Panc1 (cell line): ENCODE measurements around the gene ZNF726. TPM values are rescaled to one million over a fixed set of nuclear protein-coding genes. Genes with fewer than 3 reads are reported as not detected.

Experiments
- ATAC-seq: fragments of 200-7000 bp; cut with Tn5 transposase; 2 replicates; pipeline ENCODE4 v1.9.1; 2020; ENCODE audit warnings: mild to moderate bottlenecking, moderate library complexity
- BruUV-seq: library from RNA; stranded (reverse); fragments of 400-500 nt; replicated peaks from 2 replicates; lab custom pipeline; 2021; lab: Mats Ljungman, UMichigan
- CTCF ChIA-PET: fragments of 300-600 bp; sonication (Branson Sonifier 250); formaldehyde crosslinking; loops from one replicate; lab custom pipeline; 2022; ENCODE audit warnings: antibody characterized with exemption; lab: Charles Lee
- POLR2A ChIA-PET: fragments of 300-600 bp; sonication (Branson Sonifier 250); formaldehyde crosslinking; loops from one replicate; lab custom pipeline; 2022; ENCODE audit warnings: antibody characterized with exemption; lab: Charles Lee
- DNase-seq: peaks from one replicate; pipeline ENCODE4 v3.0.0-alpha.2; 2010; ENCODE audit warnings: low read depth, low spot score
- H3K27ac ChIP-seq: 2 replicates; pipeline ENCODE4 v1.5.1; 2011; ENCODE audit warnings: mild to moderate bottlenecking, low read length, inconsistent platforms
- H3K27me3 ChIP-seq: fragments of 200-500 bp; sonication (Bioruptor generic); 2 replicates; pipeline ENCODE4 v1.6.0; 2014; ENCODE audit warnings: low read length, inconsistent platforms; ENCODE audit not compliant: control insufficient read depth, insufficient read depth
- H3K36me3 ChIP-seq: fragments of 200-500 bp; sonication (Bioruptor generic); 2 replicates; pipeline ENCODE4 v1.5.1; 2014; ENCODE audit warnings: inconsistent platforms, mild to moderate bottlenecking, low read length, moderate library complexity; ENCODE audit not compliant: control insufficient read depth, insufficient read depth
- H3K4me1 ChIP-seq: 2 replicates; pipeline ENCODE4 v1.5.1; 2011; ENCODE audit warnings: inconsistent platforms, mild to moderate bottlenecking, low read length, moderate library complexity; ENCODE audit not compliant: control insufficient read depth, insufficient read depth
- H3K4me3 ChIP-seq, 2 experiments: 2 replicates each; pipeline ENCODE4 v1.5.1; 2011 to 2012; ENCODE audit warnings: low read depth in 2 of 2, low read length in 2 of 2, mild to moderate bottlenecking in 2 of 2, inconsistent platforms in 1 of 2, moderate library complexity in 1 of 2
- H3K9me3 ChIP-seq: fragments of 200-500 bp; sonication (Bioruptor generic); 2 replicates; pipeline ENCODE4 v1.5.1; 2014; ENCODE audit warnings: low read depth, mild to moderate bottlenecking, inconsistent platforms, low read length, moderate library complexity; ENCODE audit not compliant: control insufficient read depth, insufficient read depth
- POLR2AphosphoS5 ChIP-seq: IDR thresholded peaks from 2 replicates; pipeline ENCODE4 v1.6.1; 2012; ENCODE audit warnings: mild to moderate bottlenecking, low read depth, low read length, moderate library complexity
- SIN3A ChIP-seq: IDR thresholded peaks from 2 replicates; pipeline ENCODE4 v1.6.1; 2012; ENCODE audit warnings: low read depth, mild to moderate bottlenecking, low read length, moderate library complexity, borderline replicate concordance; ENCODE audit not compliant: insufficient read depth
- TCF7L2 ChIP-seq: IDR thresholded peaks from 2 replicates; pipeline ENCODE4 v1.6.1; 2011; ENCODE audit warnings: mild to moderate bottlenecking, low read depth, low read length, inconsistent platforms
- in situ Hi-C: cut with HindIII; loops from 2 replicates; pipeline ENCODE4 v1.10.0; 2016; ENCODE audit warnings: low sequenced_read_pairs, low pct_unique_long_range_greater_than_20kb
- intact Hi-C: fragments of 100-400 bp; cut with micrococcal nuclease; formaldehyde crosslinking; loops from one replicate; pipeline ENCODE4 v1.10.0; 2022; ENCODE audit not compliant: unreplicated experiment
- total RNA-seq: library from RNA; stranded (reverse); gene quantifications from one replicate; pipeline ENCODE4 v1.2.1, GENCODE V29; 2021; ENCODE audit not compliant: unreplicated experiment
- TF ChIP-seq, protein P1 (sequence below), 2 experiments: IDR thresholded peaks; 2 replicates each; pipeline ENCODE4 v1.6.1; 2011 to 2012; ENCODE audit warnings: low read depth in 2 of 2, control low read depth in 1 of 2, low read length in 1 of 2, mild to moderate bottlenecking in 1 of 2, moderate library complexity in 1 of 2; ENCODE audit not compliant: insufficient read depth in 1 of 2
- TF ChIP-seq, protein P2 (sequence below): fragments of 450-650 bp; IDR thresholded peaks from 2 replicates; pipeline ENCODE4 v1.5.1; 2017; ENCODE audit warnings: mild to moderate bottlenecking

ZNF726 gene
- total RNA-seq, 1 experiment from 2014 or later: 7.2 TPM

DNA sequence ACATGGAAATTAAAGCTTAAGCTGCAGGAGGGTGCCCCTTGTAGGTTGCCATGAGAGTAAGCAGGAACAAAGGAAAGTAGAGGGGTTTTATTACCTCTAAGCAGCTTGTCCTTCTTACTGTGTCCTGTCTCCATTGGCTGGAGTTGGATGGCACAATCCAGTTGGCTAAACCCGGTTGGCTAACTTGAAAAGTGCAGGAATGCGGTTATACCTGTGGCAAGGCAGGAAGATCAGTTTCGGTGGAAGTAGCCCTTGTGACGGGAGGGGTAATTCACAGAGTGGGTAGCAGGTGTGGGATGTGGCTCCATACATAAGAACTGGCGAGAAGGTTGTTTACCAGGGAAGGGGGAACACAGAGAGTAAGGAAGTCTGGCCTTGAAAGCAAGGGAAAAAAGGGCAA lies 3.2 kb downstream of the ZNF726 start:
- Histone ChIP-seq H3K27me3 (no peaks in the 10 kb centered on the region), H3K9me3 (no peaks in the 10 kb centered on the region; the same call in 1 of the 2 replicates), H3K27ac (no peak overlapping the region), H3K4me3 (no peak overlapping the region), H3K36me3 (peaks cover 3% of the 10 kb centered on the region; the same call in 1 of the 2 replicates), H3K4me1 (0 out of 2 replicates have a peak, but pooled peaks cover 4% of the 10 kb centered on the region)
- DNase-seq (no peak), ATAC-seq (no peak)
- TF ChIP-seq TCF7L2 (no peak), POLR2AphosphoS5 (no peak), SIN3A (no peak)
- TF ChIP-seq, protein P1, sequence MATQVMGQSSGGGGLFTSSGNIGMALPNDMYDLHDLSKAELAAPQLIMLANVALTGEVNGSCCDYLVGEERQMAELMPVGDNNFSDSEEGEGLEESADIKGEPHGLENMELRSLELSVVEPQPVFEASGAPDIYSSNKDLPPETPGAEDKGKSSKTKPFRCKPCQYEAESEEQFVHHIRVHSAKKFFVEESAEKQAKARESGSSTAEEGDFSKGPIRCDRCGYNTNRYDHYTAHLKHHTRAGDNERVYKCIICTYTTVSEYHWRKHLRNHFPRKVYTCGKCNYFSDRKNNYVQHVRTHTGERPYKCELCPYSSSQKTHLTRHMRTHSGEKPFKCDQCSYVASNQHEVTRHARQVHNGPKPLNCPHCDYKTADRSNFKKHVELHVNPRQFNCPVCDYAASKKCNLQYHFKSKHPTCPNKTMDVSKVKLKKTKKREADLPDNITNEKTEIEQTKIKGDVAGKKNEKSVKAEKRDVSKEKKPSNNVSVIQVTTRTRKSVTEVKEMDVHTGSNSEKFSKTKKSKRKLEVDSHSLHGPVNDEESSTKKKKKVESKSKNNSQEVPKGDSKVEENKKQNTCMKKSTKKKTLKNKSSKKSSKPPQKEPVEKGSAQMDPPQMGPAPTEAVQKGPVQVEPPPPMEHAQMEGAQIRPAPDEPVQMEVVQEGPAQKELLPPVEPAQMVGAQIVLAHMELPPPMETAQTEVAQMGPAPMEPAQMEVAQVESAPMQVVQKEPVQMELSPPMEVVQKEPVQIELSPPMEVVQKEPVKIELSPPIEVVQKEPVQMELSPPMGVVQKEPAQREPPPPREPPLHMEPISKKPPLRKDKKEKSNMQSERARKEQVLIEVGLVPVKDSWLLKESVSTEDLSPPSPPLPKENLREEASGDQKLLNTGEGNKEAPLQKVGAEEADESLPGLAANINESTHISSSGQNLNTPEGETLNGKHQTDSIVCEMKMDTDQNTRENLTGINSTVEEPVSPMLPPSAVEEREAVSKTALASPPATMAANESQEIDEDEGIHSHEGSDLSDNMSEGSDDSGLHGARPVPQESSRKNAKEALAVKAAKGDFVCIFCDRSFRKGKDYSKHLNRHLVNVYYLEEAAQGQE (IDR thresholded peaks at IDR 0.05; ENCODE audit: insufficient read depth in 1 of 2, low read depth in 2 of 2, low read length in 1 of 2): no peak
- TF ChIP-seq, protein P2, sequence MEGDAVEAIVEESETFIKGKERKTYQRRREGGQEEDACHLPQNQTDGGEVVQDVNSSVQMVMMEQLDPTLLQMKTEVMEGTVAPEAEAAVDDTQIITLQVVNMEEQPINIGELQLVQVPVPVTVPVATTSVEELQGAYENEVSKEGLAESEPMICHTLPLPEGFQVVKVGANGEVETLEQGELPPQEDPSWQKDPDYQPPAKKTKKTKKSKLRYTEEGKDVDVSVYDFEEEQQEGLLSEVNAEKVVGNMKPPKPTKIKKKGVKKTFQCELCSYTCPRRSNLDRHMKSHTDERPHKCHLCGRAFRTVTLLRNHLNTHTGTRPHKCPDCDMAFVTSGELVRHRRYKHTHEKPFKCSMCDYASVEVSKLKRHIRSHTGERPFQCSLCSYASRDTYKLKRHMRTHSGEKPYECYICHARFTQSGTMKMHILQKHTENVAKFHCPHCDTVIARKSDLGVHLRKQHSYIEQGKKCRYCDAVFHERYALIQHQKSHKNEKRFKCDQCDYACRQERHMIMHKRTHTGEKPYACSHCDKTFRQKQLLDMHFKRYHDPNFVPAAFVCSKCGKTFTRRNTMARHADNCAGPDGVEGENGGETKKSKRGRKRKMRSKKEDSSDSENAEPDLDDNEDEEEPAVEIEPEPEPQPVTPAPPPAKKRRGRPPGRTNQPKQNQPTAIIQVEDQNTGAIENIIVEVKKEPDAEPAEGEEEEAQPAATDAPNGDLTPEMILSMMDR: no peak
- ChIA-PET CTCF (no interaction called here), POLR2A (no interaction called here)
- intact Hi-C loops: loop anchor here (10.0 kb wide), 1 partner anchor 117 kb away; no protein-coding TSS in a partner anchor
- BruUV-seq: no TSS peak
- in situ Hi-C loops: no loop called here

DNA sequence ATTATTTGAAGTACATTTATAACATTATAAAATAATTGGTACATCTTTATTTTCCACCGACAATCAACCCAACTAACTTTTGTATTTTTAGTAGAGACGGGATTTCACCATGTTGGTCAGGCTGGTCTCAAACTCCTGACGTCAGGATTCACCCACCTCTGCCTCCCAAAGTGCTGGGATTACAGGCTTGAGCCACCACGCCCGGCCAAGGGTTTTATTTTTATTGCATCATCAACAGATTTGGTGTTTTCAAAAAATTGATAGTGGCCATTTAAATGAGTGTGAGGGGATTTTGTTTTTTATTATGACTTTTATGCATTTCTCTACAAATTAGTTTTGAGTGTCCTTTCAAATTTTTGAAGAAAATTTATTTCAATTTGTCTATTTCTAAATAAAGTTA lies 10.6 kb downstream of the ZNF726 start:
- ATAC-seq (no peak), DNase-seq (no peak)
- Histone ChIP-seq H3K4me3 (no peak overlapping the region), H3K9me3 (peaks cover 10% of the 10 kb centered on the region; the same call in 1 of the 2 replicates), H3K27ac (no peak overlapping the region), H3K4me1 (no peaks in the 10 kb centered on the region), H3K36me3 (peaks cover 2% of the 10 kb centered on the region; the same call in 1 of the 2 replicates), H3K27me3 (no peaks in the 10 kb centered on the region)
- TF ChIP-seq SIN3A (no peak), TCF7L2 (no peak), POLR2AphosphoS5 (no peak)
- TF ChIP-seq, protein P2: no peak
- TF ChIP-seq, protein P1 (IDR thresholded peaks at IDR 0.05; ENCODE audit: insufficient read depth in 1 of 2, low read depth in 2 of 2, low read length in 1 of 2): no peak
- in situ Hi-C loops: no loop called here
- ChIA-PET CTCF (no interaction called here), POLR2A (no interaction called here)
- intact Hi-C loops: no loop called here
- no TSS peak for BruUV-seq
